Loucy (cell line): ENCODE data around the gene ZNF823.

Experiments
- H2AFZ ChIP-seq: fragments of 200-600 bp; sonication (generic); 2 replicates; pipeline ENCODE4 v1.6.0; 2016; ENCODE audit warnings: antibody characterized with exemption, mild to moderate bottlenecking, low read length, moderate library complexity
- H3F3A ChIP-seq: fragments of 200-600 bp; 2 replicates; pipeline ENCODE4 v1.6.0; 2016; ENCODE audit warnings: antibody characterized with exemption, low read depth, mild to moderate bottlenecking
- H3K27me3 ChIP-seq: fragments of 200-600 bp; sonication (generic); 2 replicates; pipeline ENCODE4 v1.6.1; 2014; ENCODE audit warnings: low read length, mild to moderate bottlenecking; ENCODE audit not compliant: insufficient read depth, poor library complexity, severe bottlenecking
- H3K36me3 ChIP-seq: fragments of 200-600 bp; sonication (generic); 2 replicates; pipeline ENCODE4 v1.6.1; 2016; ENCODE audit warnings: low read length; ENCODE audit not compliant: insufficient read depth
- H3K4me1 ChIP-seq: fragments of 200-600 bp; sonication (generic); 2 replicates; pipeline ENCODE4 v1.5.1; 2014; ENCODE audit warnings: low read length, mild to moderate bottlenecking; ENCODE audit not compliant: insufficient read depth, poor library complexity, severe bottlenecking
- H3K4me2 ChIP-seq: fragments of 200-600 bp; sonication (generic); 2 replicates; pipeline ENCODE4 v1.6.0; 2014; ENCODE audit warnings: antibody characterized with exemption, low read length, low read depth, mild to moderate bottlenecking; ENCODE audit not compliant: poor library complexity, severe bottlenecking
- H3K4me3 ChIP-seq: fragments of 200-600 bp; sonication (generic); 2 replicates; pipeline ENCODE4 v1.5.1; 2014; ENCODE audit warnings: low read length, mild to moderate bottlenecking, mixed read lengths; ENCODE audit not compliant: poor library complexity, severe bottlenecking
- H3K79me2 ChIP-seq: fragments of 200-600 bp; sonication (generic); 2 replicates; pipeline ENCODE4 v1.6.1; 2014; ENCODE audit warnings: low read length; ENCODE audit not compliant: insufficient read depth
- H3K9ac ChIP-seq: fragments of 200-600 bp; sonication (generic); 2 replicates; pipeline ENCODE4 v1.6.0; 2014; ENCODE audit warnings: mild to moderate bottlenecking, low read depth, low read length, moderate library complexity; ENCODE audit not compliant: poor library complexity, severe bottlenecking
- H3K9me2 ChIP-seq: fragments of 200-600 bp; sonication (generic); replicated peaks from 2 replicates; pipeline ENCODE4 v1.6.1; 2016; ENCODE audit warnings: low read depth, low read length, mixed read lengths
- H3K9me3 ChIP-seq: fragments of 200-600 bp; sonication (generic); 2 replicates; pipeline ENCODE4 v1.6.1; 2014; ENCODE audit warnings: mild to moderate bottlenecking, antibody characterized with exemption, low read length, low read depth; ENCODE audit not compliant: insufficient read depth
- H4K20me1 ChIP-seq: fragments of 200-600 bp; sonication (generic); 2 replicates; pipeline ENCODE4 v1.6.0; 2014; ENCODE audit warnings: antibody characterized with exemption, low read length, mild to moderate bottlenecking; ENCODE audit not compliant: insufficient read depth, poor library complexity, severe bottlenecking
- EZH2phosphoT487 ChIP-seq: fragments of 200-600 bp; IDR thresholded peaks from 2 replicates; pipeline ENCODE4 v1.6.1; 2018; ENCODE audit warnings: antibody characterized with exemption, mild to moderate bottlenecking, moderate library complexity, borderline replicate concordance
- TF ChIP-seq, protein P1 (sequence below): fragments of 200-600 bp; sonication (generic); conservative IDR thresholded peaks from 2 replicates; pipeline ENCODE4 v1.5.1; 2014; ENCODE audit warnings: mild to moderate bottlenecking, antibody characterized with exemption, low read length

Gene ZNF823

DNA sequence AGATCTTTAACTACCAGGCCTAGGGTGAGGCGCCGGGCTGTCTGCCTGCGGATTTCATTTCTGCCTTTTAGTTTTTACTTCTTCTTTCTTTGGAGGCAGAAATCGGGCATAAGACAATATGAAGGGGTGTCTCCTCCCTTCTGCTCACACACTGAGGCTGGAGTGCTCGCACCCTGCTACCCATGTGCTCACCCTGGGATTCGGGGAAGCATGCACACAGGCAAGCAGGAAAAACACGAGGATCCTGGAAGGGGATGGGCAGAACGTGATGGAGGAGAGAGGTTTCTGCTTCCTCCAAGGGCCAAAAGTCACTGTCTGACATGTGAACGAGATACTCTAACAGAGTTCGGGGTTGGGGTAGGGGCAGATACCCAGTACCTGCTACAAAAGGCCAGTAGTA is 28.4 kb downstream of the ZNF823 start:
- H3K9me3 ChIP-seq, result no peaks in the 10 kb centered on the region
- TF ChIP-seq EZH2phosphoT487, result no peak
- TF ChIP-seq, protein P1, sequence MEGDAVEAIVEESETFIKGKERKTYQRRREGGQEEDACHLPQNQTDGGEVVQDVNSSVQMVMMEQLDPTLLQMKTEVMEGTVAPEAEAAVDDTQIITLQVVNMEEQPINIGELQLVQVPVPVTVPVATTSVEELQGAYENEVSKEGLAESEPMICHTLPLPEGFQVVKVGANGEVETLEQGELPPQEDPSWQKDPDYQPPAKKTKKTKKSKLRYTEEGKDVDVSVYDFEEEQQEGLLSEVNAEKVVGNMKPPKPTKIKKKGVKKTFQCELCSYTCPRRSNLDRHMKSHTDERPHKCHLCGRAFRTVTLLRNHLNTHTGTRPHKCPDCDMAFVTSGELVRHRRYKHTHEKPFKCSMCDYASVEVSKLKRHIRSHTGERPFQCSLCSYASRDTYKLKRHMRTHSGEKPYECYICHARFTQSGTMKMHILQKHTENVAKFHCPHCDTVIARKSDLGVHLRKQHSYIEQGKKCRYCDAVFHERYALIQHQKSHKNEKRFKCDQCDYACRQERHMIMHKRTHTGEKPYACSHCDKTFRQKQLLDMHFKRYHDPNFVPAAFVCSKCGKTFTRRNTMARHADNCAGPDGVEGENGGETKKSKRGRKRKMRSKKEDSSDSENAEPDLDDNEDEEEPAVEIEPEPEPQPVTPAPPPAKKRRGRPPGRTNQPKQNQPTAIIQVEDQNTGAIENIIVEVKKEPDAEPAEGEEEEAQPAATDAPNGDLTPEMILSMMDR, result no peak
- H3K4me3 ChIP-seq, result no peak overlapping the region
- no peaks in the 10 kb centered on the region for H3K9me2 ChIP-seq
- H4K20me1 ChIP-seq, result no peaks in the 10 kb centered on the region
- no peaks in the 10 kb centered on the region for H3K36me3 ChIP-seq
- no peak overlapping the region for H2AFZ ChIP-seq
- H3K27me3 ChIP-seq, result no peaks in the 10 kb centered on the region
- no peak overlapping the region for H3K9ac ChIP-seq
- H3K4me2 ChIP-seq, result no peak overlapping the region
- H3F3A ChIP-seq, result no peaks in the 10 kb centered on the region
- no peaks in the 10 kb centered on the region for H3K4me1 ChIP-seq
- H3K79me2 ChIP-seq, result no peaks in the 10 kb centered on the region

DNA sequence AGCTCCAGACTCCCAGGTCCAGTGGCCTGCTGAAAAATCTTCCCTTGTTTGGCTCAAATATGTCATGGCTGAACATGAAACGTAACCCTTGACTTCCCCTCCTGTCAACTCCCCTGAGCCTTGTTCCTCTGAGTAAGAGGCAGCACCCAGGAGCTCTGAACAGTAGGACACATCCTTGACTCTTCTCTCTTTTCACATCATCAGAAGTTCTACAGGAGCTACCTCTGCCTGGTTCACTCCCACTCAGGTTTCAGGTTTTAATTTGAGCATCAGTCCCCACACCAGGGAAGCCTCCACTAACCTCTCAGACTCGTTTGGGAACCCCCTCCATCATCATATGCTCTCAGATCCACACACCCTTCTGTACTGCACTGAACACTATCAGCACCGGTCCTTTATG is 30.3 kb downstream of the ZNF823 start:
- Histone ChIP-seq H3K79me2 (no peaks in the 10 kb centered on the region), H3K9me2 (no peaks in the 10 kb centered on the region), H3K36me3 (no peaks in the 10 kb centered on the region), H3K9me3 (no peaks in the 10 kb centered on the region), H3F3A (no peaks in the 10 kb centered on the region), H2AFZ (no peak overlapping the region), H3K4me3 (no peak overlapping the region), H3K4me1 (no peaks in the 10 kb centered on the region), H3K9ac (no peak overlapping the region), H3K4me2 (no peak overlapping the region), H3K27me3 (no peaks in the 10 kb centered on the region), H4K20me1 (no peaks in the 10 kb centered on the region)
- TF ChIP-seq EZH2phosphoT487, result no peak
- TF ChIP-seq, protein P1, result no peak

DNA sequence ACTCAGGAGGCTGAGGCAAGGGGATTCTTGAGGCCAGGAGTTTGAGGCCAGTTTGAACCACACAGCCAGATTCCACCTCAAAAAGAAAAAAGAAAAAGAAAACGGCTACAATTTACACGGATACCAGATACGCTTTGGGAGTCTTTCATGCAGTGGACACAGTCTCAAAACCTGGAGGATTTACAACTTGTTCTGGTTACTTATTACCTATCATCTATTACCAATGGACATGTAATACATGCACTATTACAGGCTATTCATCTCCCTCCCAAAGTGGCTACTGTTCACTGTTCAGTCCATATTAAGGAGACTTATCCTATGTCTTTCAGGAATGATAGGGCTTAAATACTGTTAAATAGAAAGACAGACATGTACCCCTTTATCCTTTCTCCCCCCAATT is 33.3 kb downstream of the ZNF823 start:
- Histone ChIP-seq H3K9ac (no peak overlapping the region), H4K20me1 (no peaks in the 10 kb centered on the region), H2AFZ (no peak overlapping the region), H3K4me2 (no peak overlapping the region), H3K4me1 (no peaks in the 10 kb centered on the region), H3K4me3 (no peak overlapping the region), H3K79me2 (no peaks in the 10 kb centered on the region), H3K27me3 (no peaks in the 10 kb centered on the region), H3K9me2 (no peaks in the 10 kb centered on the region), H3K36me3 (no peaks in the 10 kb centered on the region), H3K9me3 (no peaks in the 10 kb centered on the region), H3F3A (no peaks in the 10 kb centered on the region)
- no peak for TF ChIP-seq EZH2phosphoT487
- TF ChIP-seq, protein P1, result no peak
